ENCODE data around the gene KIF26A. TPM values are rescaled to one million over a fixed set of nuclear protein-coding genes. Genes with fewer than 3 reads are reported as not detected.

KIF26A gene
- total and polyA plus RNA-seq, 2 experiments from 2014 or later, result 5.6 to 103 TPM

DNA sequence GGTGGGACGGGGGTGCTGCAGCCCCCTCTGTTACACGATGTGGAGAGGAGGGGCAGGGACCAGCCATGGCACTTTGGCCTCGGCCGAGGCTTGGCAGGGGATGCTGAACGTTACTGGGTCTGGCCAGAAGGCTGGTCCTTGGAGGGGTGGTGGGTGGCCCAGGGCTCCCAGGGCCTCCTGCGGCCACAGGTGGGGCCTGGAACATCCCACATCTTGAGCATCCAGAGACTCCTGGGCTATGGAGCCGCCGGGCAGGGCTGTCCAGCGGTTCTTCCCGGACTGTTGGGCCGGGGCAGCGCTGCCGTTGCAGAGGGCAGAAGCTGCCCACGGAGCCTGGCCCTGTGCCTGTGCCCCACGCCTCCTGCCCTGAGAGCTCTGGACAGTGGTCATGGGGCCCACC lies 15.9 kb downstream of the KIF26A start (continued):
- TF ChIP-seq, protein P1, sequence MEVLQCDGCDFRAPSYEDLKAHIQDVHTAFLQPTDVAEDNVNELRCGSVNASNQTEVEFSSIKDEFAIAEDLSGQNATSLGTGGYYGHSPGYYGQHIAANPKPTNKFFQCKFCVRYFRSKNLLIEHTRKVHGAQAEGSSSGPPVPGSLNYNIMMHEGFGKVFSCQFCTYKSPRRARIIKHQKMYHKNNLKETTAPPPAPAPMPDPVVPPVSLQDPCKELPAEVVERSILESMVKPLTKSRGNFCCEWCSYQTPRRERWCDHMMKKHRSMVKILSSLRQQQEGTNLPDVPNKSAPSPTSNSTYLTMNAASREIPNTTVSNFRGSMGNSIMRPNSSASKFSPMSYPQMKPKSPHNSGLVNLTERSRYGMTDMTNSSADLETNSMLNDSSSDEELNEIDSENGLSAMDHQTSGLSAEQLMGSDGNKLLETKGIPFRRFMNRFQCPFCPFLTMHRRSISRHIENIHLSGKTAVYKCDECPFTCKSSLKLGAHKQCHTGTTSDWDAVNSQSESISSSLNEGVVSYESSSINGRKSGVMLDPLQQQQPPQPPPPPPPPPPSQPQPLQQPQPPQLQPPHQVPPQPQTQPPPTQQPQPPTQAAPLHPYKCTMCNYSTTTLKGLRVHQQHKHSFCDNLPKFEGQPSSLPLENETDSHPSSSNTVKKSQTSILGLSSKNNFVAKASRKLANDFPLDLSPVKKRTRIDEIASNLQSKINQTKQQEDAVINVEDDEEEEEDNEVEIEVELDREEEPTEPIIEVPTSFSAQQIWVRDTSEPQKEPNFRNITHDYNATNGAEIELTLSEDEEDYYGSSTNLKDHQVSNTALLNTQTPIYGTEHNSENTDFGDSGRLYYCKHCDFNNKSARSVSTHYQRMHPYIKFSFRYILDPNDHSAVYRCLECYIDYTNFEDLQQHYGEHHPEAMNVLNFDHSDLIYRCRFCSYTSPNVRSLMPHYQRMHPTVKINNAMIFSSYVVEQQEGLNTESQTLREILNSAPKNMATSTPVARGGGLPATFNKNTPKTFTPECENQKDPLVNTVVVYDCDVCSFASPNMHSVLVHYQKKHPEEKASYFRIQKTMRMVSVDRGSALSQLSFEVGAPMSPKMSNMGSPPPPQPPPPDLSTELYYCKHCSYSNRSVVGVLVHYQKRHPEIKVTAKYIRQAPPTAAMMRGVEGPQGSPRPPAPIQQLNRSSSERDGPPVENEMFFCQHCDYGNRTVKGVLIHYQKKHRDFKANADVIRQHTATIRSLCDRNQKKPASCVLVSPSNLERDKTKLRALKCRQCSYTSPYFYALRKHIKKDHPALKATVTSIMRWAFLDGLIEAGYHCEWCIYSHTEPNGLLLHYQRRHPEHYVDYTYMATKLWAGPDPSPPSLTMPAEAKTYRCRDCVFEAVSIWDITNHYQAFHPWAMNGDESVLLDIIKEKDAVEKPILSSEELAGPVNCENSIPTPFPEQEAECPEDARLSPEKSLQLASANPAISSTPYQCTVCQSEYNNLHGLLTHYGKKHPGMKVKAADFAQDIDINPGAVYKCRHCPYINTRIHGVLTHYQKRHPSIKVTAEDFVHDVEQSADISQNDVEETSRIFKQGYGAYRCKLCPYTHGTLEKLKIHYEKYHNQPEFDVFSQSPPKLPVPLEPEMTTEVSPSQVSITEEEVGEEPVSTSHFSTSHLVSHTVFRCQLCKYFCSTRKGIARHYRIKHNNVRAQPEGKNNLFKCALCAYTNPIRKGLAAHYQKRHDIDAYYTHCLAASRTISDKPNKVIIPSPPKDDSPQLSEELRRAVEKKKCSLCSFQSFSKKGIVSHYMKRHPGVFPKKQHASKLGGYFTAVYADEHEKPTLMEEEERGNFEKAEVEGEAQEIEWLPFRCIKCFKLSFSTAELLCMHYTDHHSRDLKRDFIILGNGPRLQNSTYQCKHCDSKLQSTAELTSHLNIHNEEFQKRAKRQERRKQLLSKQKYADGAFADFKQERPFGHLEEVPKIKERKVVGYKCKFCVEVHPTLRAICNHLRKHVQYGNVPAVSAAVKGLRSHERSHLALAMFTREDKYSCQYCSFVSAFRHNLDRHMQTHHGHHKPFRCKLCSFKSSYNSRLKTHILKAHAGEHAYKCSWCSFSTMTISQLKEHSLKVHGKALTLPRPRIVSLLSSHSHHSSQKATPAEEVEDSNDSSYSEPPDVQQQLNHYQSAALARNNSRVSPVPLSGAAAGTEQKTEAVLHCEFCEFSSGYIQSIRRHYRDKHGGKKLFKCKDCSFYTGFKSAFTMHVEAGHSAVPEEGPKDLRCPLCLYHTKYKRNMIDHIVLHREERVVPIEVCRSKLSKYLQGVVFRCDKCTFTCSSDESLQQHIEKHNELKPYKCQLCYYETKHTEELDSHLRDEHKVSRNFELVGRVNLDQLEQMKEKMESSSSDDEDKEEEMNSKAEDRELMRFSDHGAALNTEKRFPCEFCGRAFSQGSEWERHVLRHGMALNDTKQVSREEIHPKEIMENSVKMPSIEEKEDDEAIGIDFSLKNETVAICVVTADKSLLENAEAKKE (CRISPR knock-in tag; IDR thresholded peaks at IDR 0.05), result no peak

DNA sequence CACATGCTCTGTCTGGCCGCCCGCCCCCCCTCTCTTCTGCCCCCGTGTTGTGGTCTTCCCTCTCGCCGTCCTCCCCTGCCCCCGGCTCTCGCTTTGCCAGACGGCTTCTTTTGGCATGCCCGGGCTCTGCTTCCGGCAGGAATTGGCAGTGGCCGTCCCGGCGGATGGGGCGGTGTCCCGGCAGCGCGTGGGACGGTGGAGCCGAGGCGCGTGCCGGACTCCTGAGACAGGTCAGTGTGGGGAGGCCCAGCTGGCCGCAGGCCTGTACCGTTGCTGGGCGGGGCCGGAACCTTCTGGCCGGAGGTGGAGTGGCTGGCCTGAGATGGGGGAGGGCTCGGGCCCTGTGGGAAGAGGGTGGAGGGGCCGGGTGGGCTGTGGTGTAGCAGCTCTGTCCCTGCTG lies 17.1 kb downstream of the KIF26A start:
- Histone ChIP-seq H3F3A (replicated peaks; ENCODE audit: low read depth) (0 out of 2 replicates have a peak, but pooled peaks cover 1% of the 10 kb centered on the region), H4K20me1 (replicated peaks; ENCODE audit: insufficient read depth) (no peaks in the 10 kb centered on the region), H3K4me2 (no peak overlapping the region), H3K9me2 (ENCODE audit: insufficient read depth) (no peaks in the 10 kb centered on the region), H3K79me2 (replicated peaks; ENCODE audit: insufficient read depth) (peaks cover 45% of the 10 kb centered on the region), H3K27me3 (ENCODE audit: insufficient read depth) (no peaks in the 10 kb centered on the region), H3K4me1 (ENCODE audit: insufficient read depth) (peaks cover 3% of the 10 kb centered on the region; the same call in 1 of the 2 replicates), H3K36me3 (ENCODE audit: insufficient read depth) (no peaks in the 10 kb centered on the region), H2AFZ (no peak overlapping the region), H3K4me3 (no peak overlapping the region), H3K27ac (ENCODE audit: low read depth) (no peak overlapping the region)
- Mint-ChIP-seq H3K4me3 (no peak overlapping the region), H3K9me3 (no peaks in the 10 kb centered on the region), H3K27me3 (ENCODE audit: insufficient read depth, low read depth, poor library complexity) (peaks cover 3% of the 10 kb centered on the region), H3K4me1 (peaks cover 1% of the 10 kb centered on the region; the same call in 1 of the 3 replicates), H3K27ac (no peak overlapping the region), H3K36me3 (ENCODE audit: low read depth) (no peaks in the 10 kb centered on the region)
- TF ChIP-seq EZH2 (IDR thresholded peaks at IDR 0.05; ENCODE audit: low read depth, unreplicated experiment) (no peak), STAT1 (IDR thresholded peaks at IDR 0.05; ENCODE audit: unreplicated experiment) (no peak), POLR2AphosphoS5 (IDR thresholded peaks at IDR 0.05; ENCODE audit: low read depth) (no peak), JUNB (IDR thresholded peaks at IDR 0.05; ENCODE audit: unreplicated experiment) (no peak), NANOG (IDR thresholded peaks at IDR 0.05; ENCODE audit: borderline replicate concordance) (no peak), ZNF331 (CRISPR knock-in tag; IDR thresholded peaks at IDR 0.05; ENCODE audit: low read depth) (no peak)
- TF ChIP-seq, protein P2, sequence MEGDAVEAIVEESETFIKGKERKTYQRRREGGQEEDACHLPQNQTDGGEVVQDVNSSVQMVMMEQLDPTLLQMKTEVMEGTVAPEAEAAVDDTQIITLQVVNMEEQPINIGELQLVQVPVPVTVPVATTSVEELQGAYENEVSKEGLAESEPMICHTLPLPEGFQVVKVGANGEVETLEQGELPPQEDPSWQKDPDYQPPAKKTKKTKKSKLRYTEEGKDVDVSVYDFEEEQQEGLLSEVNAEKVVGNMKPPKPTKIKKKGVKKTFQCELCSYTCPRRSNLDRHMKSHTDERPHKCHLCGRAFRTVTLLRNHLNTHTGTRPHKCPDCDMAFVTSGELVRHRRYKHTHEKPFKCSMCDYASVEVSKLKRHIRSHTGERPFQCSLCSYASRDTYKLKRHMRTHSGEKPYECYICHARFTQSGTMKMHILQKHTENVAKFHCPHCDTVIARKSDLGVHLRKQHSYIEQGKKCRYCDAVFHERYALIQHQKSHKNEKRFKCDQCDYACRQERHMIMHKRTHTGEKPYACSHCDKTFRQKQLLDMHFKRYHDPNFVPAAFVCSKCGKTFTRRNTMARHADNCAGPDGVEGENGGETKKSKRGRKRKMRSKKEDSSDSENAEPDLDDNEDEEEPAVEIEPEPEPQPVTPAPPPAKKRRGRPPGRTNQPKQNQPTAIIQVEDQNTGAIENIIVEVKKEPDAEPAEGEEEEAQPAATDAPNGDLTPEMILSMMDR (conservative IDR thresholded peaks at IDR 0.05; ENCODE audit: low read depth in 2 of 2), result no peak
- TF ChIP-seq, protein P3, sequence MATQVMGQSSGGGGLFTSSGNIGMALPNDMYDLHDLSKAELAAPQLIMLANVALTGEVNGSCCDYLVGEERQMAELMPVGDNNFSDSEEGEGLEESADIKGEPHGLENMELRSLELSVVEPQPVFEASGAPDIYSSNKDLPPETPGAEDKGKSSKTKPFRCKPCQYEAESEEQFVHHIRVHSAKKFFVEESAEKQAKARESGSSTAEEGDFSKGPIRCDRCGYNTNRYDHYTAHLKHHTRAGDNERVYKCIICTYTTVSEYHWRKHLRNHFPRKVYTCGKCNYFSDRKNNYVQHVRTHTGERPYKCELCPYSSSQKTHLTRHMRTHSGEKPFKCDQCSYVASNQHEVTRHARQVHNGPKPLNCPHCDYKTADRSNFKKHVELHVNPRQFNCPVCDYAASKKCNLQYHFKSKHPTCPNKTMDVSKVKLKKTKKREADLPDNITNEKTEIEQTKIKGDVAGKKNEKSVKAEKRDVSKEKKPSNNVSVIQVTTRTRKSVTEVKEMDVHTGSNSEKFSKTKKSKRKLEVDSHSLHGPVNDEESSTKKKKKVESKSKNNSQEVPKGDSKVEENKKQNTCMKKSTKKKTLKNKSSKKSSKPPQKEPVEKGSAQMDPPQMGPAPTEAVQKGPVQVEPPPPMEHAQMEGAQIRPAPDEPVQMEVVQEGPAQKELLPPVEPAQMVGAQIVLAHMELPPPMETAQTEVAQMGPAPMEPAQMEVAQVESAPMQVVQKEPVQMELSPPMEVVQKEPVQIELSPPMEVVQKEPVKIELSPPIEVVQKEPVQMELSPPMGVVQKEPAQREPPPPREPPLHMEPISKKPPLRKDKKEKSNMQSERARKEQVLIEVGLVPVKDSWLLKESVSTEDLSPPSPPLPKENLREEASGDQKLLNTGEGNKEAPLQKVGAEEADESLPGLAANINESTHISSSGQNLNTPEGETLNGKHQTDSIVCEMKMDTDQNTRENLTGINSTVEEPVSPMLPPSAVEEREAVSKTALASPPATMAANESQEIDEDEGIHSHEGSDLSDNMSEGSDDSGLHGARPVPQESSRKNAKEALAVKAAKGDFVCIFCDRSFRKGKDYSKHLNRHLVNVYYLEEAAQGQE (IDR thresholded peaks at IDR 0.05; ENCODE audit: unreplicated experiment), result no peak
- DNase-seq (ENCODE audit: low spot score) (no peak), ATAC-seq (no peak)
